Adrenal gland (tissue), 12 donors: ENCODE results near the gene OR2T2. TPM values are rescaled to one million over a fixed set of nuclear protein-coding genes. Genes with fewer than 3 reads are reported as not detected.
"Not testable (repeated sequence)": the region's sequence is repeated elsewhere in the genome, so short reads cannot be mapped to it uniquely, and the experiment has no call there.

Experiments used
- DNase-seq, 7 donors: peaks; one replicate each; pipeline ENCODE4 v3.0.0-alpha.2; 2019 to 2020
- H3K27ac ChIP-seq, 5 donors: fragments of 200-600 bp; sonication (generic) in 4 of 5; 1 replicate in 3 of 5; 2 replicates in 2 of 5; pipeline versions ENCODE4 v1.5.1 to v1.8.0; 2016 to 2020; ENCODE audit warnings: mild to moderate bottlenecking in 1 of 5
- H3K27me3 ChIP-seq: fragments of 200-600 bp; 2 replicates; pipeline ENCODE4 v1.8.0; 2021
- H3K36me3 ChIP-seq, 2 donors: fragments of 200-600 bp; replicated peaks in 1 of 2; 1 replicate in 1 of 2; 2 replicates in 1 of 2; pipeline versions ENCODE4 v1.5.1 to v1.8.0; 2018 to 2022
- H3K4me1 ChIP-seq, 2 donors: fragments of 200-600 bp; replicated peaks in 1 of 2; 1 replicate in 1 of 2; 2 replicates in 1 of 2; pipeline versions ENCODE4 v1.5.1 to v1.8.0; 2018 to 2021
- H3K4me3 ChIP-seq, 4 donors: fragments of 200-600 bp; sonication (generic) in 3 of 4; one replicate each; pipeline ENCODE4 v1.5.1; 2016 to 2018
- H3K9me3 ChIP-seq, 3 donors: fragments of 200-600 bp; sonication (generic) in 1 of 3; replicated peaks in 1 of 3; 1 replicate in 2 of 3; 2 replicates in 1 of 3; pipeline versions ENCODE4 v1.5.1 to v1.8.0; 2016 to 2021
- whole genome bisulfite sequencing, 4 donors: extraction: QIAGEN DNeasy Blood & Tissue Kit in 2 of 4; methylation state at CpG; one replicate each; pipeline versions ENCODE4 v1.1.5 to v1.1.7; 2013 to 2017; 5-methylcytosine and 5-hydroxymethylcytosine counted together
- intact Hi-C, 2 donors: fragments of 100-400 bp; cut with DNase I; formaldehyde crosslinking; loops; one replicate each; pipeline versions ENCODE4 v1.14.1 to v1.15.0; 2022 to 2023
- polyA plus RNA-seq, 3 donors: library from polyadenylated mRNA; stranded (reverse); fragments of 200-250 nt in 2 of 3; fragments of 350-450 nt in 1 of 3; fragmentation: Illumina TruSeq in 1 of 3; extraction: RNeasy Lipid Tissue Mini Kit (QIAGEN cat#74804) in 1 of 3; gene quantifications; one replicate each; pipeline ENCODE4 v1.2.3, GENCODE V29; 2013 to 2014
- total RNA-seq, 9 donors: library from RNA; depleted of rRNA in 4 of 9; stranded (reverse); fragments of >200 nt in 4 of 9; fragments of 120-200 nt in 1 of 9; fragmentation: NEBNext Ultra II Directional in 1 of 9; extraction: Animal tissue kit (Norgen Biotek cat#: 25700) in 1 of 9; gene quantifications; one replicate each; pipeline versions ENCODE4 v1.1.0 to v1.2.4, GENCODE V29; 2013 to 2023
- donor health status: healthy with polysubstance abuse.
- donor health status: Bipolar disorder and iron deficiency.
- donor health status: DM: yes; HTN: yes; CAD: no.
- donor health status: DM: no; HTN: no; CAD: no.
- donor health status: DM: no; HTN: no; CAD: no.
- donor health status: DM: yes; HTN: yes; CAD: no.

Gene OR2T2
- total and polyA plus RNA-seq, 12 donors, result not detected

DNA sequence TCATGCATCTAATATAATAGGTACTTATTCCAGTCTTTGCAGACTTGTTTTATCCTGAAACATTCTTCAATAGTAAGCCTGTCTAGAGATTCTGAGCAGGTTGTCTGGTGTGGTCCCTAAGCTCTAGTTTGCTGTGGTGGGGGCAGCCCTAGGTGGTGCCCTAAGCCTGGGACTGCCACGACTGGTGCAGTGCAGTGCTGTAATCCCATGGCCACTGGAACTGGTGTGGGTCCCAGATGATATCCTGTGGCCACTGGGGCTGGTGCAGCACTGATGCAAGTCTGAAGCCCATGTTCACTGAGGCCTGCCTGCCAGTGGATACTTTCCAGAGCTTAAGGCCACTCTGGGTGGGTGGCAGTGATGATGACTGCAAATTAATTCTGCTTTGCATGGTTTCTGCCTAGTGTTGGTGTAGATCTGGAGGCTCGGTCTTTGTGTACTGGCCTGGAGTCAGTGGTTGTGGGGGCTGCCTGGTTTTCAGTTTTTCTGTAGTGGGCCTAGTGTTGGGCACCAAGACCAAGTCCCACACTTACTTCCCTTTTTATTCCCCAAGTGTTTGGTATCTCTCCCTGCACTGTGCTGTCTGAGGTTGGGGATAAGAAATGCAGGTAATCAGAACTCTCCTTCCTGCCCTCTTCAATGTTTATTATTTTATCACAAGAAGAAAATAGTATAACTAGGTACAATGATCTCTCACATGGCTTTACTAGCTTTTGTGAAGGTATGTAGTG, 55.0 kb downstream of the OR2T2 start:
- 71 to 82% (median 76%) methylated on average over 1 of the region's 2 CpGs; no CpG with 5 or more reads in 1 of the 4 donors for WGBS, 4 donors
- H3K27ac ChIP-seq, H3K27me3 ChIP-seq, H3K4me1 ChIP-seq, H3K4me3 ChIP-seq, intact Hi-C loops, H3K9me3 ChIP-seq, DNase-seq, H3K36me3 ChIP-seq: not testable (repeated sequence)

Other genes starting within 250 kb of the OR2T2 start
- gene OR2M3, start 248.4 kb upstream of the OR2T2 start, total RNA-seq, result under 1 TPM in 2 of 9 donors, not detected in 7; 0.03 to 0.04 TPM
- gene OR2M3, start 248.4 kb upstream of the OR2T2 start, polyA plus RNA-seq, result not detected
- gene OR2M4, start 214.2 kb upstream of the OR2T2 start, total RNA-seq, result not detected
- gene OR2M4, start 214.2 kb upstream of the OR2T2 start, polyA plus RNA-seq, result not detected
- gene OR2T33, start 167.7 kb upstream of the OR2T2 start, total RNA-seq, result not detected
- not detected for gene OR2T33, start 167.7 kb upstream of the OR2T2 start, polyA plus RNA-seq
- gene OR2T12, start 142.2 kb upstream of the OR2T2 start, total RNA-seq, result not detected
- gene OR2T12, start 142.2 kb upstream of the OR2T2 start, polyA plus RNA-seq, result not detected
- gene OR2M7, start 121.1 kb upstream of the OR2T2 start, total RNA-seq, result not detected
- gene OR2M7, start 121.1 kb upstream of the OR2T2 start, polyA plus RNA-seq, result not detected
- not detected for gene OR14C36, start 96.9 kb upstream of the OR2T2 start, total RNA-seq
- gene OR14C36, start 96.9 kb upstream of the OR2T2 start, polyA plus RNA-seq, result not detected
- gene OR2T4, start 84.0 kb upstream of the OR2T2 start, total RNA-seq, result not detected
- gene OR2T4, start 84.0 kb upstream of the OR2T2 start, polyA plus RNA-seq, result not detected
- not detected for gene OR2T6, start 69.9 kb upstream of the OR2T2 start, total RNA-seq
- gene OR2T6, start 69.9 kb upstream of the OR2T2 start, polyA plus RNA-seq, result not detected
- not detected for gene OR2T1, start 42.6 kb upstream of the OR2T2 start, total RNA-seq
- gene OR2T1, start 42.6 kb upstream of the OR2T2 start, polyA plus RNA-seq, result not detected
- not detected for gene OR2T3, start 27.7 kb downstream of the OR2T2 start, total RNA-seq
- not detected for gene OR2T3, start 27.7 kb downstream of the OR2T2 start, polyA plus RNA-seq
- not detected for gene OR2T5, start 43.0 kb downstream of the OR2T2 start, total RNA-seq
- not detected for gene OR2T5, start 43.0 kb downstream of the OR2T2 start, polyA plus RNA-seq
- not detected for gene OR2G6, start 62.4 kb downstream of the OR2T2 start, total RNA-seq
- not detected for gene OR2G6, start 62.4 kb downstream of the OR2T2 start, polyA plus RNA-seq
- not detected for gene OR2T29, start 117.1 kb downstream of the OR2T2 start, total RNA-seq
- not detected for gene OR2T29, start 117.1 kb downstream of the OR2T2 start, polyA plus RNA-seq
- not detected for gene OR2T34, start 129.1 kb downstream of the OR2T2 start, total RNA-seq
- gene OR2T34, start 129.1 kb downstream of the OR2T2 start, polyA plus RNA-seq, result not detected
- gene OR2T10, start 152.1 kb downstream of the OR2T2 start, total RNA-seq, result not detected
- gene OR2T10, start 152.1 kb downstream of the OR2T2 start, polyA plus RNA-seq, result not detected
- not detected for gene OR2T11, start 189.5 kb downstream of the OR2T2 start, total RNA-seq
- not detected for gene OR2T11, start 189.5 kb downstream of the OR2T2 start, polyA plus RNA-seq
- gene OR2T35, start 199.6 kb downstream of the OR2T2 start, total RNA-seq, result not detected
- gene OR2T35, start 199.6 kb downstream of the OR2T2 start, polyA plus RNA-seq, result not detected
- not detected for gene OR2T27, start 209.9 kb downstream of the OR2T2 start, total RNA-seq
- gene OR2T27, start 209.9 kb downstream of the OR2T2 start, polyA plus RNA-seq, result not detected